Motor neuron (in vitro differentiated cells): Measurements from ENCODE around the gene SDK1. TPM values are rescaled to one million over a fixed set of nuclear protein-coding genes. Genes with fewer than 3 reads are reported as not detected.

ENCODE experiments used
- ATAC-seq, 8 experiments: fragments of 200-7000 bp; cut with Tn5 transposase; replicated peaks in 6 of 8; 2 replicates each; pipeline ENCODE4 v1.8.0; 2021; ENCODE audit warnings: mild to moderate bottlenecking in 8 of 8, moderate library complexity in 8 of 8
- H3K27ac ChIP-seq, 2 donors: fragments of 250-450 bp; sonication (Bioruptor Pico); 2 replicates each; pipeline ENCODE4 v1.9.0; 2021; ENCODE audit warnings: antibody characterized with exemption in 2 of 2, mild to moderate bottlenecking in 2 of 2, moderate library complexity in 1 of 2
- H3K4me1 ChIP-seq, 2 donors: fragments of 250-450 bp; sonication (Bioruptor Pico); replicated peaks in 1 of 2; 2 replicates each; pipeline ENCODE4 v1.6.1; 2021; ENCODE audit warnings: antibody characterized with exemption in 2 of 2, mild to moderate bottlenecking in 2 of 2, moderate library complexity in 1 of 2
- H3K4me3 ChIP-seq, 5 donors: fragments of 250-450 bp; sonication (Bioruptor Pico); 2 replicates each; pipeline ENCODE4 v1.9.0; 2021; ENCODE audit warnings: antibody characterized with exemption in 5 of 5, mild to moderate bottlenecking in 5 of 5, moderate library complexity in 4 of 5
- WGBS, 10 experiments: fragments of 450-650 bp; shearing (Covaris generic); methylation state at CpG; one replicate each; pipeline ENCODE4 v1.0.0; 2022; 5-methylcytosine and 5-hydroxymethylcytosine counted together
- in situ Hi-C, 9 experiments: fragments of 400-800 bp; cut with MboI; loops; one replicate each; pipeline ENCODE4 v1.15.0; 2021; ENCODE audit warnings: low sequenced_read_pairs in 9 of 9, low pct_unique_long_range_greater_than_20kb in 2 of 9; ENCODE audit not compliant: unreplicated experiment in 9 of 9
- total RNA-seq, 8 experiments: library from RNA; unstranded; fragments of 300-600 nt; gene quantifications; 2 replicates each; pipeline versions ENCODE4 v1.2.3 to v1.2.4, GENCODE V29; 2022

Gene SDK1
- total RNA-seq, 8 experiments from 2014 or later, result 0.66 to 30.6 (median 8.0) TPM

DNA sequence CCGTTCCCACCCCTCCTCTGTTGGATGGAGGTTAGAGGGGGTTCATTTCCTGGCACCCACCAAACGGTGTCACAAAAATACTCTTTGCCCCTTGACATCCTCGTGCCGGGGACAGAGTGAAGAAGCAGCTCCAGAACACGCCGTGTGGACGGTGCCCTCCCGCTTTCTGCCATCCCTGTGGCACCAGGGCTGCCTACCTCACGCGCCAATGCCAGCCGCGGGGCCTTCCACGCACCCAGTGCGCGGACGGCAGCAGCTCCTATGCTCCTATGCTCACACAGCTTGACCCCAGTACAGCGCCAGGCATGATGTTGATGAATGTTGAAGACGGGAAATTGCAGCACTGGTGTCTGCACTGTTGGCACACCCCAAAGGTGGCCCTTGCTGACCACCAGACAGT is 873.8 kb downstream of the SDK1 start:
- peaks cover 14 to 15% of the 10 kb centered on the region in 2 donors for H3K4me1 ChIP-seq
- ATAC-seq, result no peak
- WGBS, 10 experiments, result 60 to 100% (median 100%) methylated on average over 1 to 7 of the region's 18 CpGs; no CpG with 5 or more reads in 6 of the 10 experiments
- in situ Hi-C loops, result no loop called here
- no peak overlapping the region for H3K27ac ChIP-seq
- no peak overlapping the region for H3K4me3 ChIP-seq

DNA sequence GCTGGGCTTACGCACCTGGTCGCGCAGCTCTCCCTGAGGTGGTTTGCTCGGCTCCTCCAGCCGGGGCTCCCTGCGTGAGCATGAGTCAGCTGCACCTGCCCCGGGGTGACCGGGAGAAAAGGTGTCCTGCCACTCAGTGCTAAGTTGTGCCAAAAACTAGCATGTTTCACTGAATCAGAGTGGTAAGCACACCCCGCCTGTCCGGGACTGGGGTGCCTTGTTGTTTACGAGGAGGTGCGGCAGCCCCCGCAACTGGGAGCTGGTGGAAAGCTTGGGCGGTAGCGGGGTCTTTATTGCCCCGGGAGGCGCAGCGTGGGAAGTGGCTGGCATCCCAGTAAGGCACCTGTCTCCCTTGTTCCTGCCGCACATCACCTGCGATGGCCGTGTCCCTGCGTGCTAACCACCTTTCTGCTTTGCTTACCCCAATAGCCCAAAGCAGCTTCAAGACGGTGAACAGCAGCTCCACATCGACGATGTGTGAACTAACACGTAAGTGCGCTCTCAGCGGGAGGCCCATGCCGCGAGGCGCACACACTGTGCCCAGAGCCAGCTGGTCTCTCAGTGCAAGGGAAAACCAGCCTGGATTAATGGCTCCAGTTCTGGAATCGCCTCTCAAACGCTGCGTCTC is 874.4 kb downstream of the SDK1 start:
- Histone ChIP-seq H3K27ac (no peak overlapping the region), H3K4me1 (peaks cover 14 to 15% of the 10 kb centered on the region in 2 donors), H3K4me3 (no peak overlapping the region)
- no peak for ATAC-seq
- in situ Hi-C loops, result no loop called here
- 60 to 100% (median 90%) methylated on average over 1 to 19 of the region's 34 CpGs; no CpG with 5 or more reads in 1 of the 10 experiments for WGBS, 10 experiments

DNA sequence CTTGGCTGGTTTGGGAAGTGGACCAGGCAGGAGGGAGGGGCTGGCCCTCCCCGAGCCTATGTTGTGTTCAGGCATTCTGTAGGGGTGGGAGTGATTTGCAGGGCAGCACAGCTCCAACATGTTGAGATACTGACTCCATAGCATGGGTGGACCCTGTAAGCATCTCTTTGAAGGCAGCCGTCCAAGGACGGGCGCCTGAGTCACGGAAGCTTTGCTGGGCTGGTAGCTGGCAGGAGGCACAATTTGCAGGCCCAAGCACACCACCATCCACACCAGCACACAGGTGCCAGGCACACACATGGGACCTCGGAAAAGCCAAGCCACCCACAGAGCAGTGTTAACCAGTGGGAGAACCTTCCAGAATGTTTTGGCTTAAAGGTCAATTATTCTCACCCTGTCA is 875.9 kb downstream of the SDK1 start:
- 20 to 100% (median 92%) methylated on average over 1 to 3 of the region's 6 CpGs; no CpG with 5 or more reads in 4 of the 10 experiments for WGBS, 10 experiments

GRCh38 chr7:4178416-4178815 is 877.4 kb downstream of the SDK1 start:
- Histone ChIP-seq H3K4me1 (peaks cover 14 to 15% of the 10 kb centered on the region in 2 donors), H3K4me3 (no peak overlapping the region), H3K27ac (no peak overlapping the region)
- WGBS, 10 experiments, result 27 to 100% (median 85%) methylated on average over 1 to 12 of the region's 16 CpGs; no CpG with 5 or more reads in 3 of the 10 experiments
- in situ Hi-C loops, result no loop called here
- ATAC-seq, result no peak

More for the DNA sequence above, 875.9 kb downstream of the SDK1 start:
- in situ Hi-C loops, result no loop called here
- Histone ChIP-seq H3K4me3 (no peak overlapping the region), H3K4me1 (peaks cover 14 to 15% of the 10 kb centered on the region in 2 donors), H3K27ac (no peak overlapping the region)
- no peak for ATAC-seq

DNA sequence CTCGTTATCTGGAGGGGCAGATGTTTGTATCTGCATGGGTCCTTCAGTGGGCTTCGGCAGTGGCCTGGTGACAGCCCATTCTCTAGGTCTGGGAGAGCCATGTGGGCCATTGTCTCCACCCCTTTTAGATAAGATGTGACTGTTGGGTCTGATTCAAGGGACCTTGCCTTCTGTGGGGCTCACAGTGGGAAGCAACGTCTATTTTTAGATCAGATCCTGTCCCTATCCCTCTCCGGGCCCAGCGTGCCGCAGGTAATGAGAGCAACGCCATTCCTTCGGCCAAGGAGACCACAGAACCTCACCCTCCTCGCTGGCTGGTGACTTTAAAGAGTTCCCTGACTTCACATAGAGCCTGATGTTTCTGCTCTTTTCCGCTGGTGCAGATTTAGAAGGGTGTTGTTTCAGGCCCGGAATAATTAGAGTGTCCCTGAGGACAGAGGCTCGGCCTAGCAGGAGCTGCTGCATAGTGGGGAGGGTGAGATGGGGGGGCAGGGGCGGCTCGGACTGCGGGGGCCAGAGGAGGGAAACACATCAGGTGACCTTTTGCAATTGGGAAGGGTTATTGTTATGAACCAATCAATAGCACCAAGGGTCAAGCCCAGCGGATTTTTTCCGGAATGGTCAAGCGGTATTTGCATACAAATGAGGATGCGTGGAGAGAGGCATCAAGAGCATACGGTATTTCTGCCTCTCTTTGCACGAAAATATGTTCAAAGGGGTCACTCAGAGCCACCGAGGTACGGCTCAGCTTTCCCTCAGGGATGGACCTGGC is 878.0 kb downstream of the SDK1 start:
- Histone ChIP-seq H3K27ac (peak overlapping the region; percentile 34 to 68), H3K4me1 (peaks cover 14 to 15% of the 10 kb centered on the region in 2 donors), H3K4me3 (no peak overlapping the region)
- in situ Hi-C loops, result no loop called here
- ATAC-seq, result peak in 4 of 8 experiments; percentile 60 to 88 (median 87)
- WGBS, 10 experiments, result 14 to 100% (median 68%) methylated on average over 1 to 16 of the region's 23 CpGs; no CpG with 5 or more reads in 4 of the 10 experiments

DNA sequence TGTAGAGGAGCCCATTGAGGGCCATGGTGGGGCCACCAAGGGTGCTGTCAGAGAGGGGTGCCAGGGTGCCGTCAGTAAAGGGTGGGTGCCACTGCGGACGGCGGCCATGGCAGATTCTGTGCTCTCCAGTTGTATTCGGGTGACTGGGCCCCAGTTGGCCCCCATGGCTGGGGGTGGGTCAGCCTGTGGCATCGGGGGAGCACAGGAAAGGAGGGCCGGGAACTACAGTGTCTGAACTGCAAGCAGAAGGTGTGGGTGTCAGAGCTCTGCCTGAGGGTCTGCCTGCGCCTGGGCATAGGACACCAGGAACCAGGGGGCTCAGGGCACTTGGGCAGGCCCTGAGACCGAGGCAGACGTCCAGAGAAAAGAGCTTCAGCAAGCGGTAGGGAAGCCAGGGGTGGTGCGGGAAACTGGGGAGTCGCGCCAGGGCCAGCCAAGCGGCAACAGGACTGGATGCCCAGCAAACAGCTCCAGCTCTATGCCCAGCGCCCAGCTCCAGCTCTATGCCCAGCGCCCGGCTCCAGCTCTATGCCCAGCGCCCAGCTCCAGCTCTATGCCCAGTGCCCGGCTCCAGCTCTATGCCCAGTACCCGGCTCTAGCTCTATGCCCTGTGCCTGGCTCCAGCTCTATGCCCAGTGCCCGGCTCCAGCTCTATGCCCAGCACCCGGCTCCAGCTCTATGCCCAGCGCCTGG is 878.8 kb downstream of the SDK1 start:
- in situ Hi-C loops, result no loop called here
- peak in 1 of 8 experiments; percentile 8 for ATAC-seq

GRCh38 chr7:4181446-4181845 is 880.4 kb downstream of the SDK1 start:
- ATAC-seq, result no peak
- H3K4me1 ChIP-seq, result peaks cover 14 to 15% of the 10 kb centered on the region in 2 donors
- H3K27ac ChIP-seq, result no peak overlapping the region
- in situ Hi-C loops, result no loop called here
- 67 to 100% (median 100%) methylated on average over 1 to 3 of the region's 7 CpGs; no CpG with 5 or more reads in 6 of the 10 experiments for WGBS, 10 experiments
- no peak overlapping the region for H3K4me3 ChIP-seq

More for the DNA sequence above, 878.8 kb downstream of the SDK1 start:
- peaks cover 14 to 15% of the 10 kb centered on the region in 2 donors for H3K4me1 ChIP-seq
- WGBS, 10 experiments, result 40 to 100% (median 98%) methylated on average over 1 to 11 of the region's 24 CpGs; no CpG with 5 or more reads in 5 of the 10 experiments
- no peak overlapping the region for H3K4me3 ChIP-seq
- H3K27ac ChIP-seq, result peak overlapping the region; percentile 34 to 68

DNA sequence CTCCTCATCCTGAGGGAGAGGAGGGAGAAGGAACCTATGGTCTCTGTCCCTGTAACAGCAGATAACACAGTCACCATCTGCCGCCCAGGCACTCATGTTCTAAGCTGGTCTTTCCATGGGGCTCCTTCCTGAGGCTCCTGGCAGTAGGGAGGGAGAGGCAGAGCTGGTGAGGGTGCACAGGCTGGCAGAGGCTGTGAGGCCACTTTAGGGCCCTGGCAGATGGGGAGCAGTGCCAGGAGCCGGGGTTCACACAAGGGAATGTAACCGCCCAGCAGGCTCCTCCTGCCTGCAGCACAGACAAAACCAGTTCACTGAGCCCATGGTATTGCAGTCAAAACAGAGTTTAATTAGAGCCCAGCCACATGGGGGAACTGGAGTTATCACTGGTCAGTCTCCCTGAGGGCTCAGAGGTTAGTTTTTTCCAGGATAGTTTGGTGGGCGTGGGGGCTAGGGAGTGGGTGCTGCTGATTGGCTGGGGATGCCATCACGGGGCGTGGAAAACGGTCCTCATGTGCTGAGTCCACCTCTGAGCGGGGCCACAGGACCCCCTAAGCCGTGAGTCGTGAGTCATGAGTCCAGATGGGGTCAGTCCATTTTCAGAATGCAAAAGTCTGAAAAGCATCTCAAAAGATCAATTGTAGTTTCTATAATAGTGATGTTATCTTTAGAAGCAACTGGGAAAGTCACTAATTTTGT is 881.7 kb downstream of the SDK1 start:
- Histone ChIP-seq H3K27ac (no peak overlapping the region), H3K4me3 (no peak overlapping the region), H3K4me1 (peaks cover 14 to 15% of the 10 kb centered on the region in 2 donors)
- in situ Hi-C loops, result no loop called here
- WGBS, 10 experiments, result 15 to 93% (median 87%) methylated on average over 2 to 9 of the region's 10 CpGs; no CpG with 5 or more reads in 5 of the 10 experiments
- no peak for ATAC-seq

- Histone ChIP-seq H3K4me1 (peaks cover 7 to 12% of the 10 kb centered on the region in 2 donors), H3K27ac (no peak overlapping the region), H3K4me3 (no peak overlapping the region)
- in situ Hi-C loops, result no loop called here
- WGBS, 10 experiments, result 0 to 100% (median 60%) methylated on average over 1 to 3 of the region's 4 CpGs; no CpG with 5 or more reads in 1 of the 10 experiments
- no peak for ATAC-seq
Measured at GRCh38 chr7:4184653-4185052, 883.6 kb downstream of the SDK1 start.

GRCh38 chr7:4185136-4185535 is 884.1 kb downstream of the SDK1 start:
- ATAC-seq, result no peak
- in situ Hi-C loops, result no loop called here
- Histone ChIP-seq H3K4me3 (no peak overlapping the region), H3K27ac (no peak overlapping the region), H3K4me1 (peaks cover 9 to 14% of the 10 kb centered on the region in 2 donors)
- 100% methylated on average over 1 of the region's 6 CpGs; no CpG with 5 or more reads in 9 of the 10 experiments for WGBS, 10 experiments

GRCh38 chr7:4185721-4186512 is 884.9 kb downstream of the SDK1 start:
- 0 to 100% (median 78%) methylated on average over 1 to 10 of the region's 15 CpGs; no CpG with 5 or more reads in 5 of the 10 experiments for WGBS, 10 experiments
- H3K27ac ChIP-seq, result no peak overlapping the region
- H3K4me1 ChIP-seq, result peaks cover 15 to 17% of the 10 kb centered on the region in 2 donors
- in situ Hi-C loops, result no loop called here
- ATAC-seq, result no peak
- H3K4me3 ChIP-seq, result no peak overlapping the region

DNA sequence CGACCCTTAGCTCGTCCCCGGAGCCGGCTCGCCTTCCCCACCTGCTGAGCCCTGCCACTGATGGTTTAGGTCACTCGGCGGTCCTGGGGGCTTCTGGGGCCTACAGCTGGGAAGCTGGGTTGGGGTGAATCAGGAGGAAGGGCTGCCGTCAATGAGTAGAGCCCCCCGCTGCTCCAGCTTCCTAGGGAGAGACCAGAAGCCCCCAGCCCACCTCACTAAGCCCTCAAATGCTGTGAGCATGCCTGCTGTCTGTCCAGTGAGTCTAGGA is 885.4 kb downstream of the SDK1 start:
- in situ Hi-C loops, result no loop called here
- no peak for ATAC-seq
- H3K4me1 ChIP-seq, result peaks cover 15 to 19% of the 10 kb centered on the region in 2 donors
- H3K4me3 ChIP-seq, result no peak overlapping the region
- no CpG with 5 or more reads among the region's 9 CpGs for WGBS, 10 experiments
- no peak overlapping the region for H3K27ac ChIP-seq
